DND-41 (cell line): ENCODE data around the gene ARHGAP15.

Source experiments
- ATAC-seq: fragments of 200-7000 bp; cut with Tn5 transposase; 3 replicates; pipeline ENCODE4 v1.9.1; 2021; ENCODE audit warnings: low read depth; ENCODE audit not compliant: insufficient read depth
- DNase-seq: peaks from one replicate; pipeline ENCODE4 v3.0.0-alpha.2; 2020
- H2AFZ ChIP-seq: 2 replicates; pipeline ENCODE4 v1.6.0; 2012; ENCODE audit warnings: low read depth, low read length
- H3K27ac ChIP-seq: 2 replicates; pipeline ENCODE4 v1.5.1; 2012; ENCODE audit warnings: low read length, inconsistent platforms
- H3K27me3 ChIP-seq: fragments of 200-600 bp; sonication (generic); 2 replicates; pipeline ENCODE4 v1.6.0; 2012; ENCODE audit warnings: low read length, mild to moderate bottlenecking, inconsistent platforms; ENCODE audit not compliant: insufficient read depth, poor library complexity
- H3K36me3 ChIP-seq: 2 replicates; pipeline ENCODE4 v1.5.1; 2012; ENCODE audit warnings: low read length, inconsistent platforms; ENCODE audit not compliant: insufficient read depth
- H3K4me1 ChIP-seq: 2 replicates; pipeline ENCODE4 v1.5.1; 2012; ENCODE audit warnings: mild to moderate bottlenecking, low read length; ENCODE audit not compliant: insufficient read depth
- H3K4me2 ChIP-seq: 2 replicates; pipeline ENCODE4 v1.6.0; 2012; ENCODE audit warnings: mild to moderate bottlenecking, moderate library complexity, low read length, inconsistent platforms; ENCODE audit not compliant: insufficient read depth
- H3K4me3 ChIP-seq, 2 experiments: fragments of 200-600 bp in 1 of 2; shearing (Covaris generic) in 1 of 2; 2 replicates each; pipeline ENCODE4 v1.5.1; 2012 to 2016; ENCODE audit warnings: inconsistent platforms in 2 of 2, low read length in 2 of 2, mild to moderate bottlenecking in 2 of 2, low read depth in 1 of 2, moderate library complexity in 1 of 2
- H3K79me2 ChIP-seq: 2 replicates; pipeline ENCODE4 v1.6.0; 2012; ENCODE audit warnings: low read length, inconsistent platforms; ENCODE audit not compliant: insufficient read depth
- H3K9ac ChIP-seq: 2 replicates; pipeline ENCODE4 v1.6.0; 2012; ENCODE audit warnings: low read depth, mild to moderate bottlenecking, inconsistent platforms, low read length, moderate library complexity
- H3K9me3 ChIP-seq: 2 replicates; pipeline ENCODE4 v1.5.1; 2012; ENCODE audit warnings: low read length, moderate library complexity, mild to moderate bottlenecking, inconsistent platforms; ENCODE audit not compliant: insufficient read depth, severe bottlenecking
- H4K20me1 ChIP-seq: 2 replicates; pipeline ENCODE4 v1.6.0; 2012; ENCODE audit warnings: low read length; ENCODE audit not compliant: insufficient read depth
- CTCF ChIP-seq: IDR thresholded peaks from 2 replicates; pipeline ENCODE4 v1.5.1; 2012; ENCODE audit warnings: borderline replicate concordance, low read length, moderate library complexity, mild to moderate bottlenecking; ENCODE audit not compliant: poor library complexity, severe bottlenecking; ENCODE audit errors: extremely low read depth
- EZH2 ChIP-seq: IDR thresholded peaks from 3 replicates; pipeline ENCODE4 v1.6.1; 2012; ENCODE audit warnings: borderline replicate concordance, low read depth, mild to moderate bottlenecking, moderate library complexity, low read length, inconsistent platforms; ENCODE audit not compliant: severe bottlenecking

The ARHGAP15 gene

GRCh38 chr2:143640826-143641225 lies 511.6 kb downstream of the ARHGAP15 start:
- H3K9me3 ChIP-seq = peaks cover 3% of the 10 kb centered on the region
- H3K27ac ChIP-seq = no peak overlapping the region
- no peaks in the 10 kb centered on the region for H3K79me2 ChIP-seq
- no peak overlapping the region for H3K4me3 ChIP-seq
- no peak overlapping the region for H3K4me2 ChIP-seq
- H3K9ac ChIP-seq = no peak overlapping the region
- no peaks in the 10 kb centered on the region for H3K27me3 ChIP-seq
- TF ChIP-seq CTCF (no peak), EZH2 (no peak)
- no peaks in the 10 kb centered on the region for H4K20me1 ChIP-seq
- H2AFZ ChIP-seq = no peak overlapping the region
- H3K36me3 ChIP-seq = peaks cover 71% of the 10 kb centered on the region
- no peak for ATAC-seq
- no peak for DNase-seq
- H3K4me1 ChIP-seq = no peaks in the 10 kb centered on the region

- Histone ChIP-seq H2AFZ (no peak overlapping the region), H3K27ac (no peak overlapping the region), H3K9ac (no peak overlapping the region), H3K4me1 (no peaks in the 10 kb centered on the region), H3K27me3 (no peaks in the 10 kb centered on the region), H3K9me3 (peaks cover 10% of the 10 kb centered on the region), H3K4me3 (no peak overlapping the region), H3K36me3 (peaks cover 70% of the 10 kb centered on the region; the same call in 1 of the 2 replicates), H3K4me2 (no peak overlapping the region), H4K20me1 (no peaks in the 10 kb centered on the region), H3K79me2 (0 out of 2 replicates have a peak, but pooled peaks cover 2% of the 10 kb centered on the region)
- ATAC-seq (no peak), DNase-seq (no peak)
- TF ChIP-seq CTCF = no peak
- no peak for TF ChIP-seq EZH2
These were observed 516.9 kb downstream of the ARHGAP15 start for GRCh38 chr2:143645921-143646645.

- Histone ChIP-seq H3K79me2 (0 out of 2 replicates have a peak, but pooled peaks cover 2% of the 10 kb centered on the region), H4K20me1 (no peaks in the 10 kb centered on the region), H3K9ac (no peak overlapping the region), H3K36me3 (peaks cover 63% of the 10 kb centered on the region), H3K27me3 (no peaks in the 10 kb centered on the region), H3K27ac (no peak overlapping the region), H3K9me3 (peaks cover 20% of the 10 kb centered on the region), H3K4me1 (no peaks in the 10 kb centered on the region), H2AFZ (no peak overlapping the region), H3K4me3 (no peak overlapping the region), H3K4me2 (no peak overlapping the region)
- ATAC-seq (no peak), DNase-seq (no peak)
- TF ChIP-seq CTCF (no peak), EZH2 (no peak)
These were observed 520.1 kb downstream of the ARHGAP15 start for GRCh38 chr2:143649226-143649740.

GRCh38 chr2:143652692-143653091 lies 523.5 kb downstream of the ARHGAP15 start:
- Histone ChIP-seq H4K20me1 (no peaks in the 10 kb centered on the region), H3K27me3 (no peaks in the 10 kb centered on the region), H3K79me2 (0 out of 2 replicates have a peak, but pooled peaks cover 2% of the 10 kb centered on the region), H3K9me3 (peaks cover 20% of the 10 kb centered on the region), H2AFZ (no peak overlapping the region), H3K4me2 (no peak overlapping the region), H3K4me3 (no peak overlapping the region), H3K27ac (no peak overlapping the region), H3K9ac (no peak overlapping the region), H3K36me3 (peaks cover 55% of the 10 kb centered on the region), H3K4me1 (no peaks in the 10 kb centered on the region)
- no peak for ATAC-seq
- no peak for TF ChIP-seq EZH2
- no peak for TF ChIP-seq CTCF
- no peak for DNase-seq
